Prostate gland (tissue), 2 donors: ENCODE results near the gene BOLA2.
"Not testable (repeated sequence)": the region's sequence is repeated elsewhere in the genome, so short reads cannot be mapped to it uniquely, and the experiment has no call there.

Source experiments
- POLR2A ChIP-seq: fragments of 450-650 bp; IDR thresholded peaks from one replicate; pipeline ENCODE4 v1.6.1; 2016; ENCODE audit warnings: antibody characterized with exemption, mild to moderate bottlenecking
- POLR2AphosphoS5 ChIP-seq: sonication (generic); formaldehyde crosslinking; IDR thresholded peaks from one replicate; pipeline ENCODE4 v1.6.1; 2017; ENCODE audit warnings: antibody characterized with exemption
- TF ChIP-seq, protein P1 (sequence below), 4 experiments: fragments of 200-600 bp in 2 of 4; fragments of 450-650 bp in 2 of 4; sonication (generic) in 2 of 4; IDR thresholded peaks; 1 replicate in 3 of 4; 2 replicates in 1 of 4; pipeline ENCODE4 v1.5.1; 2016 to 2019; ENCODE audit warnings: antibody characterized with exemption in 4 of 4, mild to moderate bottlenecking in 2 of 4, moderate library complexity in 2 of 4

DNA sequence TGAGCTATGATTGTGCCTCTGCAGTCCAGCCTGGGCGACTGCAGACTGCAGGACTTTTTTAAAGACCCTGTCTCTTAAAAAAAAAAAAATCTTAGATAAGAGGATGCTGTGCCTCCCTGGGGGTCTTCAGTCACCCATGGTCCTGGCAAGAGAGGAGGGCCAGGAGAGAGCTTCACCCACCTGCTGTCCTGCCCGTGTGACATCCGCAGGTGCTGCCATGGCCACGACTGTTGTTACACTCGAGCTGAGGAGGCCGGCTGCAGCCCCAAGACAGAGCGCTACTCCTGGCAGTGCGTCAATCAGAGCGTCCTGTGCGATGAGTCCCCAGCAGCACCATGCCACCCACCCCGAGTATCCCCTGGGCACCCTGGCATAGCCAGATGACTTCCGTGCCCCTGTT lies 28.1 kb upstream of the BOLA2 start:
- TF ChIP-seq, protein P1, sequence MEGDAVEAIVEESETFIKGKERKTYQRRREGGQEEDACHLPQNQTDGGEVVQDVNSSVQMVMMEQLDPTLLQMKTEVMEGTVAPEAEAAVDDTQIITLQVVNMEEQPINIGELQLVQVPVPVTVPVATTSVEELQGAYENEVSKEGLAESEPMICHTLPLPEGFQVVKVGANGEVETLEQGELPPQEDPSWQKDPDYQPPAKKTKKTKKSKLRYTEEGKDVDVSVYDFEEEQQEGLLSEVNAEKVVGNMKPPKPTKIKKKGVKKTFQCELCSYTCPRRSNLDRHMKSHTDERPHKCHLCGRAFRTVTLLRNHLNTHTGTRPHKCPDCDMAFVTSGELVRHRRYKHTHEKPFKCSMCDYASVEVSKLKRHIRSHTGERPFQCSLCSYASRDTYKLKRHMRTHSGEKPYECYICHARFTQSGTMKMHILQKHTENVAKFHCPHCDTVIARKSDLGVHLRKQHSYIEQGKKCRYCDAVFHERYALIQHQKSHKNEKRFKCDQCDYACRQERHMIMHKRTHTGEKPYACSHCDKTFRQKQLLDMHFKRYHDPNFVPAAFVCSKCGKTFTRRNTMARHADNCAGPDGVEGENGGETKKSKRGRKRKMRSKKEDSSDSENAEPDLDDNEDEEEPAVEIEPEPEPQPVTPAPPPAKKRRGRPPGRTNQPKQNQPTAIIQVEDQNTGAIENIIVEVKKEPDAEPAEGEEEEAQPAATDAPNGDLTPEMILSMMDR (IDR thresholded peaks at IDR 0.05), result not testable (repeated sequence)
- TF ChIP-seq POLR2AphosphoS5, POLR2A: not testable (repeated sequence)
